ENCODE results near the gene PDCD11.

DNA sequence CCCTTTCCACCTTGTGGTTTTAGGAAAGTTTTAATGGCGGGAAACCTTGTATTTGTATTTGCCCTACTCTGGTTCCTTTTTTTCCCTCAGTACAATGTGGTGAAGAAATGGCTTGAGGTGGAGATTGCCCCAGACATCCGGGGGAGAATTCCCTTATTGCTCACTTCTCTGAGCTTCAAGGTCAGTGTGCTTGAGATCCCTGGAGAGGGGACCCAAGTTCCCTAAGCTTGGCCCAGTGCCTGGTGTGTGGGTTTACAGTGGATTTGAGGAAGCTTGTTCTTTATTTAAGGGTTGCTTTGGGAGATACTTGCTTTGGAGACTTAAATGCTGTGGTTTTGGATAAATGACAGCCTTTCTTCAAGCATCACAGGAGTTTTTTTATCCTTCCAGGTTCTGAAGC is 37.4 kb downstream of the PDCD11 start:
- TF ChIP-seq REST (IDR thresholded peaks at IDR 0.05; ENCODE audit: borderline replicate concordance): no peak
- TF ChIP-seq CTCF (IDR thresholded peaks at IDR 0.05; ENCODE audit: poor library complexity, severe bottlenecking): no peak
- TF ChIP-seq MXI1 (conservative IDR thresholded peaks at IDR 0.05; ENCODE audit: poor library complexity, severe bottlenecking): no peak
- TF ChIP-seq TAF1 (IDR thresholded peaks at IDR 0.05; ENCODE audit: low read depth): no peak
- no peak for TF ChIP-seq POLR2AphosphoS5 (IDR thresholded peaks at IDR 0.05)
- no peak for TF ChIP-seq EZH2 (IDR thresholded peaks at IDR 0.05; ENCODE audit: borderline replicate concordance, insufficient read depth, low read length, poor library complexity, severe bottlenecking)
- TF ChIP-seq EP300 (conservative IDR thresholded peaks at IDR 0.05; ENCODE audit: poor library complexity, severe bottlenecking): no peak
- TF ChIP-seq SMC3 (conservative IDR thresholded peaks at IDR 0.05; ENCODE audit: poor library complexity): no peak
